H1 (cell line): ENCODE data around the gene SNX21.

ENCODE experiments used
- BCL11A ChIP-seq, 2 experiments: IDR thresholded peaks; one replicate each; pipeline ENCODE4 v1.6.1; 2011; ENCODE audit warnings: low read depth in 2 of 2, low read length in 2 of 2, mild to moderate bottlenecking in 2 of 2
- CTCF ChIP-seq, 3 experiments: IDR thresholded peaks; 1 replicate in 2 of 3; 2 replicates in 1 of 3; pipeline versions ENCODE4 v1.5.1 to v1.6.1; 2011; ENCODE audit warnings: low read length in 3 of 3, mild to moderate bottlenecking in 3 of 3, inconsistent platforms in 2 of 3, low read depth in 1 of 3, moderate library complexity in 1 of 3; ENCODE audit not compliant: insufficient read depth in 1 of 3; ENCODE audit errors: control extremely low read depth in 1 of 3
- EGR1 ChIP-seq: IDR thresholded peaks from 2 replicates; pipeline ENCODE4 v1.6.1; 2011; ENCODE audit warnings: low read depth, low read length, borderline replicate concordance
- EZH2 ChIP-seq: fragments of 200-600 bp; sonication (generic); IDR thresholded peaks from 2 replicates; pipeline ENCODE4 v1.7.1; 2012; ENCODE audit warnings: low read depth, mild to moderate bottlenecking, moderate library complexity, low read length, inconsistent platforms; ENCODE audit not compliant: severe bottlenecking
- HDAC6 ChIP-seq: IDR thresholded peaks from one replicate; pipeline ENCODE4 v1.7.1; 2012; ENCODE audit warnings: low read depth, mild to moderate bottlenecking, inconsistent platforms, low read length, moderate library complexity
- MAFK ChIP-seq: IDR thresholded peaks from 2 replicates; pipeline ENCODE4 v1.6.1; 2012; ENCODE audit warnings: low read depth, mild to moderate bottlenecking, improper control_type of control experiment, low read length
- POLR2A ChIP-seq, 2 experiments: IDR thresholded peaks; 1 replicate in 1 of 2; 2 replicates in 1 of 2; pipeline ENCODE4 v1.6.1; 2011; ENCODE audit warnings: low read depth in 2 of 2, low read length in 2 of 2, mild to moderate bottlenecking in 2 of 2; ENCODE audit errors: control extremely low read depth in 1 of 2
- POLR2AphosphoS5 ChIP-seq: IDR thresholded peaks from 2 replicates; pipeline ENCODE4 v1.6.1; 2011; ENCODE audit warnings: low read depth, low read length
- SP2 ChIP-seq: IDR thresholded peaks from 2 replicates; pipeline ENCODE4 v1.6.1; 2012; ENCODE audit warnings: mild to moderate bottlenecking, low read length, inconsistent platforms
- TAF1 ChIP-seq: IDR thresholded peaks from 2 replicates; pipeline ENCODE4 v1.6.1; 2011; ENCODE audit warnings: mild to moderate bottlenecking, low read depth, low read length
- TBP ChIP-seq: IDR thresholded peaks from 2 replicates; pipeline ENCODE4 v1.6.1; 2011; ENCODE audit warnings: low read depth, low read length, improper control_type of control experiment
- TEAD4 ChIP-seq: IDR thresholded peaks from 2 replicates; pipeline ENCODE4 v1.6.1; 2012; ENCODE audit warnings: low read depth, low read length, inconsistent platforms, mixed read lengths
- USF2 ChIP-seq: IDR thresholded peaks from 2 replicates; pipeline ENCODE4 v1.6.1; 2011; ENCODE audit warnings: low read length, improper control_type of control experiment
- ZNF274 ChIP-seq: IDR thresholded peaks from 2 replicates; pipeline ENCODE4 v1.7.0; 2012; ENCODE audit warnings: low read length, borderline replicate concordance; ENCODE audit errors: extremely low read depth

GRCh38 chr20:45834797-45835161, 1.2 kb downstream of the SNX21 start:
- TF ChIP-seq CTCF (IDR thresholded peaks at IDR 0.05; ENCODE audit: control extremely low read depth in 1 of 3, insufficient read depth in 1 of 3, low read depth in 1 of 3, low read length in 3 of 3) (no peak), POLR2A (IDR thresholded peaks at IDR 0.05; ENCODE audit: control extremely low read depth in 1 of 2, low read depth in 2 of 2, low read length in 2 of 2) (no peak), ZNF274 (no peak), EZH2 (no peak), BCL11A (IDR thresholded peaks at IDR 0.05; ENCODE audit: low read depth in 2 of 2, low read length in 2 of 2) (no peak), USF2 (no peak), SP2 (no peak), MAFK (no peak), EGR1 (no peak), TAF1 (no peak), HDAC6 (no peak), TBP (no peak), TEAD4 (no peak), POLR2AphosphoS5 (no peak)
